Measurements from ENCODE around the gene GIGYF2. TPM values are rescaled to one million over a fixed set of nuclear protein-coding genes. Genes with fewer than 3 reads are reported as not detected.

Gene GIGYF2
- total RNA-seq, 4 donors from 2014 or later, result 54.2 to 64.7 (median 59.9) TPM

GRCh38 chr2:232896111-232896510, 199.0 kb downstream of the GIGYF2 start:
- Histone ChIP-seq H3K9me3 (no peaks in the 10 kb centered on the region), H3K36me3 (no peaks in the 10 kb centered on the region), H3K27ac (replicated peaks in 1 of 4) (no peak overlapping the region), H3K27me3 (peaks cover 0 to 54% (median 1%) of the 10 kb centered on the region in 4 donors), H3K4me3 (no peak overlapping the region), H3K4me1 (peaks cover 0 to 3% (median 0%) of the 10 kb centered on the region in 4 donors)
- intact Hi-C loops (cut with DNase I), result no loop called here
- no peak for TF ChIP-seq EP300 (IDR thresholded peaks at IDR 0.05)
- TF ChIP-seq POLR2A (IDR thresholded peaks at IDR 0.05; ENCODE audit: low read depth), result no peak
- TF ChIP-seq, protein P1, sequence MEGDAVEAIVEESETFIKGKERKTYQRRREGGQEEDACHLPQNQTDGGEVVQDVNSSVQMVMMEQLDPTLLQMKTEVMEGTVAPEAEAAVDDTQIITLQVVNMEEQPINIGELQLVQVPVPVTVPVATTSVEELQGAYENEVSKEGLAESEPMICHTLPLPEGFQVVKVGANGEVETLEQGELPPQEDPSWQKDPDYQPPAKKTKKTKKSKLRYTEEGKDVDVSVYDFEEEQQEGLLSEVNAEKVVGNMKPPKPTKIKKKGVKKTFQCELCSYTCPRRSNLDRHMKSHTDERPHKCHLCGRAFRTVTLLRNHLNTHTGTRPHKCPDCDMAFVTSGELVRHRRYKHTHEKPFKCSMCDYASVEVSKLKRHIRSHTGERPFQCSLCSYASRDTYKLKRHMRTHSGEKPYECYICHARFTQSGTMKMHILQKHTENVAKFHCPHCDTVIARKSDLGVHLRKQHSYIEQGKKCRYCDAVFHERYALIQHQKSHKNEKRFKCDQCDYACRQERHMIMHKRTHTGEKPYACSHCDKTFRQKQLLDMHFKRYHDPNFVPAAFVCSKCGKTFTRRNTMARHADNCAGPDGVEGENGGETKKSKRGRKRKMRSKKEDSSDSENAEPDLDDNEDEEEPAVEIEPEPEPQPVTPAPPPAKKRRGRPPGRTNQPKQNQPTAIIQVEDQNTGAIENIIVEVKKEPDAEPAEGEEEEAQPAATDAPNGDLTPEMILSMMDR (IDR thresholded peaks at IDR 0.05), result no peak
- no peak for TF ChIP-seq POLR2AphosphoS5 (IDR thresholded peaks at IDR 0.05)
- no peak for DNase-seq (ENCODE audit: extremely low spot score)

- Histone ChIP-seq H3K9me3 (no peaks in the 10 kb centered on the region), H3K4me3 (no peak overlapping the region), H3K27ac (replicated peaks in 1 of 4) (no peak overlapping the region), H3K36me3 (no peaks in the 10 kb centered on the region), H3K27me3 (peaks cover 0 to 54% (median 3%) of the 10 kb centered on the region in 4 donors), H3K4me1 (no peaks in the 10 kb centered on the region)
- WGBS, result 91% methylated on average over 9 of the region's 9 CpGs
- DNase-seq (ENCODE audit: extremely low spot score), result no peak
- no peak for TF ChIP-seq POLR2A (IDR thresholded peaks at IDR 0.05; ENCODE audit: low read depth)
- intact Hi-C loops (cut with DNase I), result no loop called here
Observed at GRCh38 chr2:232896720-232897597, 199.8 kb downstream of the GIGYF2 start.

DNA sequence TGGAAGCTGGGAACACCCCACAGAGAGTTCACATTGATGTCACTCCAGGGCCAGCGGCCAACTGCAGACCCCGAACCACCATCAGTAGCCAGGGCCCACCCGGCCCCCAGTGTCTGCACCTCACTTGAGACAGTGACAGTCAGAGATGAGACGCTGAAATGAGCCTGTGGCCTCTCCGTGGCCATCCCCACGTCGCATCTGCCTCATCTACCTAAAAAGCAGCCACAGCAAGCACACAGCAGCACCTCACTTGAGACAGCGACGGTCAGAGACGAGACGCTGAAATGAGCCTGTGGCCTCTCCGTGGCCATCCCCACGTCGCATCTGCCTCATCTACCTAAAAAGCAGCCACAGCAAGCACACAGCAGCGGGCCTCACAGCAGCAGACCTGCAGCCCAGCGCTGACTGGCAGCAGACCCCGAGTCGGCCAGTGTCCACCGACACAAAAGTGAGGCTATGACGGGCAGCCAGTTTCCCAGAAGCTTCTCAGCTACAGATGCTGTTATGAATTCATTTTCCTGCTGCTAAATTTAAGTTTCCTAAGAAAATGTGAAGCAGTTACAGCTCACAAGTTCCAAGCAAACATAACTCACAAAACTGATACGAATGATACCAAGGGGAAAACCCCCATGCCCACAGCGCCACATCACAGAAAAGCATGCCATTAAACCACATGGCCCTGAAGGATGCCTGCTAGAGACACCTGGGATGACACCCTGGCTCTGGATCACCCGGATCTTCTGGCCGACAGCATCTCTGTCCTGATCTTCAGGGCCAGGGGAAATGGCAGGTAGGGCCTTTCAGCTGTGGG, 200.7 kb downstream of the GIGYF2 start:
- TF ChIP-seq, protein P1 (IDR thresholded peaks at IDR 0.05), result no peak
- TF ChIP-seq POLR2A (IDR thresholded peaks at IDR 0.05; ENCODE audit: low read depth), result no peak
- TF ChIP-seq EP300 (IDR thresholded peaks at IDR 0.05), result no peak
- TF ChIP-seq POLR2AphosphoS5 (IDR thresholded peaks at IDR 0.05), result no peak
- Histone ChIP-seq H3K9me3 (no peaks in the 10 kb centered on the region), H3K4me1 (no peaks in the 10 kb centered on the region), H3K4me3 (no peak overlapping the region), H3K27ac (replicated peaks in 1 of 4) (no peak overlapping the region), H3K36me3 (no peaks in the 10 kb centered on the region), H3K27me3 (peaks cover 0 to 54% (median 6%) of the 10 kb centered on the region in 4 donors)
- WGBS, result 86% methylated on average over 19 of the region's 24 CpGs
- DNase-seq (ENCODE audit: extremely low spot score), result no peak
- intact Hi-C loops (cut with DNase I), result no loop called here

DNA sequence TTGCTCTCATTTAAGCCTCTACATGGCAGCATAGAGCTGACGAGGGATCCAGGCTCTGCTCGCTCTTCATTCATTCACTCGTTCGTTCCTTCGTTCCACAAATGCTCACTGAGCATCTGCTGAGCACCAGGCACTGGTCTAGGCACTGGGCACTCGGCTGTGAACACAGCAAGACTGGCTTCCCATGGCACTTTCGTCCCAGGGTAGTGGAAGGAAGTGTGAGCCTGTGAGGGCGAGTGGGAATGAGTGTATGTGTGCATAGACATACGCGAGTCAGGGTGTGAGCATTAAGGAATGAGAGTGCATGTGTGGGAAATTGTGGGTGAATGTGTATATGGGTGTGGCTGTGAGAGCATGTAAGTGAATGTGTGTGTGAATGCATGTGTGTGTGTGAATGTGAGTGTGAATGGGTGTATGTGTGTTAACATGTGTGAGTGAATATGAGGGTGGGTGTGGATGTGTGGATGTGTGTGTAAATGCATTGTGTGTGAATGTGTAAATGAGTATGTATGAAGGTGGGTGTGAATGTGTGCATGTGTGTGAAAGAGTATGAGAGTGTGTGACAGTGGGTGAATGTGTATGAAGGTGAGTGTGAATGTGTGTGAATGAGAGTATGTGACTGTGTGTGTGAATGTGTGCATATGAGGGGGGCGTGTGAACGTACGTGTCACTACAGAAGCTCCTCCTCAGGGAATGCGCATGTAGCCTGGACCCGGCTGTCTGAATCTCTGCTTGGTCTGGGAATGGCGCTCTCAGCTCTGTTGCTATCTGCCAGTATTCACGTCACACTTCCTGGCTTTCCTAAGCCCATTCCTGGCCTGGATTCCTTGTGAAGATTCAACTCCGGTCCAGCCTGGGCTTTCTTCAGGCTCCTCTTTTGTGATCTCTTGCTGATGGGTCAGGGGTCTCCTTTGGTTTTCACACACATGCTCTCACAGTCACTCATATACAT, 201.7 kb downstream of the GIGYF2 start:
- no peak for DNase-seq (ENCODE audit: extremely low spot score)
- Histone ChIP-seq H3K4me3 (no peak overlapping the region), H3K36me3 (no peaks in the 10 kb centered on the region), H3K27me3 (peaks cover 0 to 47% (median 6%) of the 10 kb centered on the region in 4 donors), H3K4me1 (no peaks in the 10 kb centered on the region), H3K27ac (replicated peaks in 1 of 4) (no peak overlapping the region), H3K9me3 (no peaks in the 10 kb centered on the region)
- TF ChIP-seq, protein P1 (IDR thresholded peaks at IDR 0.05), result no peak
- TF ChIP-seq EP300 (IDR thresholded peaks at IDR 0.05) (no peak), POLR2AphosphoS5 (IDR thresholded peaks at IDR 0.05) (no peak), POLR2A (IDR thresholded peaks at IDR 0.05; ENCODE audit: low read depth) (no peak)
- intact Hi-C loops (cut with DNase I), result no loop called here
- 70% methylated on average over 18 of the region's 18 CpGs for WGBS

Data from esophagus muscularis mucosa (tissue), 4 donors.